Kasumi-1 (cell line): Measurements from ENCODE around the gene CT47C1.

Experiments used
- DNase-seq, 2 experiments: peaks; one replicate each; lab custom pipeline; 2025; lab: John Stamatoyannopoulos, UW

Gene CT47C1

DNA sequence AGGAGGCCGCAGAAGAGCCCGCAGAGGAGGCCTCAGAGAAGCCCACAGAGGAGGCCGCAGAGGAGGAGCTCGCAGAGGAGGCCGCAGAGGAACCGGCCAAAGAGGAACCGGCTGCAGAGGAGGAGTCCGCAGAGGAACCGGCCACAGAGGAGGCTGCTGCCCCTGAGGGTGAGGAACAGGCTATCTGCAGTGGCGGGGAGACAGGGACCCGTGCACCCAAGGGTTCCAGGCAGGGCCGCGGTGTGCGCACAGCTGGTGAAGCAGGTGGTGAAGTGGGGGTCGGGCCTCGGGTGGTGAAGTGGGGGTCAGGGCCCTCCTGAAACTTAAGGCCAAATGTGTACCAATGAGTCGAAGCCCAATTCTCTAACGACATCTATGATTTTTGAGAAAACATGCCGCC lies 1.1 kb downstream of the CT47C1 start:
- DNase-seq: no peak

GRCh38 chrX:119075270-119076025 lies 2.7 kb downstream of the CT47C1 start:
- DNase-seq: no peak

DNA sequence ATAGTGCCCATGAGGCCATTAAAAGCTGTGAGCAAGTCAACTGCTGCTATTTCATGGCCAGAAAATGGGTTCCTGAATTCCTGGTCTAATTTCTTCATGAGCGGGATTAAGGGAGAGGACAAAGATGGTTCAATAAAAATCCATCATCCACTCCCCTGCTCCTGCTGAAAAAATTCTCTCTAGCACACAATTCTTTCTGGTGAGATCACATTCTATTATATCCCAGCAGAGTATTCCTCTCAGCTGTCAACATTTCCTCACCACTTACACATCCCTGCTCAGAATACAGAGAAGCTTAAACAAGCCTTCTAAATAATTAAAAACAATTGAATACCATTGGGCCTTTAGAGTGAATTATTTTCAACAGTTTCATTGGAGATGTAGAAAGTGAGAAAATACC lies 9.5 kb downstream of the CT47C1 start:
- no peak for DNase-seq

- DNase-seq: no peak
These were observed 12.0 kb downstream of the CT47C1 start for GRCh38 chrX:119084766-119085165.

GRCh38 chrX:119087121-119087520 lies 14.3 kb downstream of the CT47C1 start:
- no peak for DNase-seq

- no peak for DNase-seq
These were observed 16.8 kb downstream of the CT47C1 start for GRCh38 chrX:119089619-119090018.

GRCh38 chrX:119090627-119091026 lies 17.8 kb downstream of the CT47C1 start:
- no peak for DNase-seq

DNA sequence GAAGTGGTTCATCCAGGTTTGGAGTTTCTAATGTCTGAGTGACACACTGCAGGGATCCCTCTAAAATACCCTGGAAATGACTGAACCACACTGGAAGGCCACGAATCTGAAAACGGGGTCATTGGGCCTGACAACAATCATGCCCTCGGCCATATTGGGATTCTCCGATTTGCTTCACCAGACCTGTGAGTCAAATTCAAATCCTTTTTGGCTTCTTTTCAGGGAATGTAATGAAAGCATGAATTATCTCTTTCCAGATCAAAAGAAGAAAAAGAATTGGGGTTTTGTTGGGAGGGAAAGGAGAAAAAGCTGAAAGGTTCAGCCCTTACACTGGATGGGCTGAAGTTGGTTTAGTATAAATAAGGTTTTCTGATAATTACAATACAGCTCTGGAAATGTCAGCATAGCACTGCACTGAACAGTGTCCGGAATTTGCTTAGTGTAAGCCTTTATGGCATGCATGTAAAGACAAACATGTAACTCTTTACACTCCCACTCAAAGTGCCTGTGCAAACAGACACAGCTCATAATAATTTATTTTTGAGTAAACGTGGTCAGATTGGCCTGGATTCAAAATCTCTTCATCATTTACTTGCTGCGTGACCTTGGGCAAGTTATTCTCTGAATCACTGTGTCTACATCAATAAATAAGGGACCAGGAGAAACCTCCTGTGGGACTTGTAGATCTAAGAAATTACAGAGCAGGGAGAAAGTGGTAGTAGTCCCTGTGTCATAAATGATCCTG lies 21.4 kb downstream of the CT47C1 start:
- DNase-seq: no peak

DNA sequence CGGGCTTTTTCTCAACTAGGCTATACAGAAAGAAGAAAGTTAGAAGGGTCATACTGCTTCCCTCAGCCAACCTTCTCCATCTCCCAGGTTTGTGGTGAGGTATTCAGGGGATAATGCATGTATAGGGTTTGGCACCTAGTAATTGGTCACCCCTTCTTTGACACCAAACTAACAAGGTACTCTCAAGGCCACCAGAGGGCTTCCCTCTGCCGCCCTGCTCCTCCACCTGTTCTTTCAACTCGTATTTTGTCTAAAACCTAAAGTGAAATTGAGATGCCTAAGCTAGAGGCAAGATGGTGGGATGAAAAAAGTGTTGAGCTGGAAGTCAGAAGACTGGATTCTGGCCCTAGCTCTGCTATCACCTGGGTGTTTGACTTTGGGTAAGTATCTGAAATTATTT lies 22.0 kb downstream of the CT47C1 start:
- no peak for DNase-seq

DNA sequence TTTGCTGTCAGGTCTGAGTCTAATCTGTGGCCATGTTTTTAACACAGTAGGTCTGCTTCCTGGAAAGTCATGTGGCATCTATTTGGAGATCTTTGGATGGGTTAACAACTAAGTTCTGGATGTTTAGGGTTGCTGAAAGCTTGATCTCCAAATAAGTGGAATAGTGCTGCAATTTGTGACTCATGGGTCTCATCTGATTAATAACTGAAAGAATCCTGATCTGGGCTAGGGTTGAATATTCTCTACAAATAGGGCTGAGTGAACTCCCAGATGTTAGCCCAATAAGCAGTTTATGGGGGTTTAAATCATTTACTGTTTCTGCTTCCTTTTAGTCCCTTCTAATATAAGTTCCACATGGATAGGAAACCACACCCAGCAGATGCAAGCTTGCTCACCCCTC lies 23.1 kb downstream of the CT47C1 start:
- no peak for DNase-seq

GRCh38 chrX:119101168-119101567 lies 28.4 kb downstream of the CT47C1 start:
- DNase-seq: no peak

- no peak for DNase-seq
These were observed 33.0 kb downstream of the CT47C1 start for GRCh38 chrX:119105826-119106225.

- no peak for DNase-seq
These were observed 34.4 kb downstream of the CT47C1 start for GRCh38 chrX:119107206-119107605.

DNA sequence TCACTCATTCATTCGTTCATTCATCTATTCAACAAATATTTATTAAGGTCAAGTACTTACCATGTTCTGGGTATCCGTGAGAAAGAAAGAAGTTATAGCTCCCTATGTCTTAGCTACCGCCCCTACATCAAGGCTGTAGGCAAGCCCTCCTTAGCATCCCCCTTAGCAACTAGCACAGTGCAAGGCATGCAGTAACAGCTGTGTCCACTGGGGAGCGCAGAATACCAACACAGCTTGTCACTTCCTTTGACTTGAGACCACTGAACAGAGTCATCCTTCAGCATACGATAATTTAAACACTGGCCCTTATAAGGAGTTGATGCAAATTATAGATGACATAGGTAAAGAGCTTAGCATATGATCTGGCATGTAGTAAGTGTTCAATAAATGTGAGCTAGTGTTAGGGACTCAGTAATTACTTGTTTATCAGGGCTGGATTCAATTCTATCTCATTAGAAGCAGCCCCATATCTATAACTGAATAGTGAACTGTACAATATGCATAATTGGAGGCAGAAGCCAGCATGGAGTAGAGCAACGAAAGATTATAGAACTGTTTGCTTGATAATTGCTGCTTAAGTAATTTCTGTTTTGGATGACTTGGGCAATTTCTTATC lies 46.1 kb downstream of the CT47C1 start:
- peak; percentile 42 to 58 for DNase-seq

DNA sequence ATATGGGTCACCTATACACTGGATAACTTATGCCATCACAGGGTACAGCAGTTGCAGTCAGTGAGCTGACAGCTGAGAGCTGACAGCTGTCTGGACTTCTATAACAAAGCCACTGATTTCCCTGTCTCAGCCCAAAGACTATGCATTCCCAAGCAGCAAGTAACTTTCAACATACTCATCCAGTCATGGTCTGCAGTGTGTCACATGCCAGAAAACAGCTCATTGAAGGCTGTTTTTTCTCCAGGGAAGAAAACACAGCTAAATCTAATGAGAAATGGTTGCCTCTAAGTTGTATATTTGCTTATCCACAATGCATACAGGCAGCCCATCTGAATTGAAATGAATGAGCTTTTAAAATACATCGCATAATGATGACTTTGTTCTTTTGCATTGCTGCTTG lies 48.5 kb downstream of the CT47C1 start:
- no peak for DNase-seq
